Mucosa of stomach (tissue), 1 donor: ENCODE measurements around the gene STAT2.

Source experiments
- H3K27me3 ChIP-seq: one replicate; pipeline ENCODE4 v1.7.0; 2013; ENCODE audit warnings: mild to moderate bottlenecking, low read length; ENCODE audit not compliant: control insufficient read depth, insufficient read depth
- H3K36me3 ChIP-seq: one replicate; pipeline ENCODE4 v1.7.0; 2013; ENCODE audit warnings: low read length; ENCODE audit not compliant: control insufficient read depth, insufficient read depth
- H3K4me1 ChIP-seq: one replicate; pipeline ENCODE4 v1.7.0; 2013; ENCODE audit warnings: mild to moderate bottlenecking, low read length; ENCODE audit not compliant: control insufficient read depth, insufficient read depth
- H3K4me3 ChIP-seq: one replicate; pipeline ENCODE4 v1.7.0; 2013; ENCODE audit warnings: low read length
- H3K9ac ChIP-seq: one replicate; pipeline ENCODE4 v1.7.0; 2013; ENCODE audit warnings: mild to moderate bottlenecking, low read length, moderate library complexity
- H3K9me3 ChIP-seq: one replicate; pipeline ENCODE4 v1.7.0; 2013; ENCODE audit warnings: mild to moderate bottlenecking, low read length, moderate library complexity; ENCODE audit not compliant: control insufficient read depth
- donor health status: Pancreatic carcinoma.

Gene STAT2

DNA sequence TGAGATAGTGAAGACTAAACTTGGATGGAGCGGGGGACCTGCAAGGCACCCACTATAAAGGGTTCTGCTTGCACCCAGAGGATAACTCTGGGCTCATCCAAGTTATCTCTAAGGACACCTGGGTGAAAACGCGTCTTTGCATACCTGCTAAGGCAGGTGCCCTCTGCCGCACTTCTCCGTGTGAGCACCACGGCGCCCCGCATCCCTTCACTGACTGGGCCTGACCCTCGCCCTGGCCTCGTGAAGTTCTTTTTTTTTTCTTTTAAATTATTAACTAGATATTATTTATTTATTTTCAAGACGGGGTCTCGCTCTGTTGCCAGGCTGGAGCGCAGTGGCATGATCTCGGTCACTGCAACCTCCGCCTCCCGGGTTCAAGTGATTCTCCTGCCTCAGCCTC lies 22.7 kb upstream of the STAT2 start:
- Histone ChIP-seq H3K4me3 (no peak overlapping the region), H3K36me3 (no peaks in the 10 kb centered on the region), H3K27me3 (no peaks in the 10 kb centered on the region), H3K9ac (no peak overlapping the region), H3K4me1 (no peaks in the 10 kb centered on the region), H3K9me3 (no peaks in the 10 kb centered on the region)

- H3K9ac ChIP-seq: no peak overlapping the region
- no peaks in the 10 kb centered on the region for H3K36me3 ChIP-seq
- H3K27me3 ChIP-seq: no peaks in the 10 kb centered on the region
- H3K9me3 ChIP-seq: no peaks in the 10 kb centered on the region
- no peak overlapping the region for H3K4me3 ChIP-seq
- H3K4me1 ChIP-seq: no peaks in the 10 kb centered on the region
These were observed 18.0 kb upstream of the STAT2 start for GRCh38 chr12:56377989-56378316.

DNA sequence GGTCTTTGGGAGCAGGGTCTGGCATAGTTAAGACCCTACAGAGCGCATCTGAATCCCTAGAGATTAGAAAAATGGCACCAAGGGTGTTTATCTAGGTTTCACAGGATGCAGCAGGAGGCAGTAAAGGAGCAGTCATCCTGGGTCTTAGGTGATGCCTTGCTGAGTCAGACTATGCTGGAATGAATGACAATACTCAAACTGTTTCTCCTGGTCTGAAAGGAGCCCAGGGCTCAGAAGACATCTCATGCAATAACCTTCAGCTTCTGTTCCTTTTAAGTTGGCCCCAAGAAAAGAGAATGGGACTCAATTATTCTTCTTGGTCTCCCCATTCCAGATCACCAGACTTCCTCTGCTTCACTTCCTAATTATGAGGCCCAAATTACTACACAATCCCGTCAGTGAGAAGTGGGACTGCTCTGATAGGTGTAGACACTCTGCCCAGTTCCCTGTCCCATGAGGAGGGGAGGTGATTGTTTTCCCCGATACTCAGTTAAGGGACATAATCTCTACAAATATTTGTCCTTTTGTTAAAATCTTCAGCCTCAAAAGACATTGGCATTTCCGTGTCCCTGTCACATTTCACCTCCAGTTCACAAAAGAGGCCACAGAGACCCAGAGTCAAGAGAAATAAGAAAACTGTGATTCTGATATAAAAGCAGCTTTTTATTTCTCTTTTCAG lies 17.5 kb upstream of the STAT2 start:
- Histone ChIP-seq H3K9me3 (no peaks in the 10 kb centered on the region), H3K4me1 (no peaks in the 10 kb centered on the region), H3K9ac (no peak overlapping the region), H3K27me3 (no peaks in the 10 kb centered on the region), H3K36me3 (no peaks in the 10 kb centered on the region), H3K4me3 (no peak overlapping the region)

GRCh38 chr12:56375598-56376434 lies 15.9 kb upstream of the STAT2 start:
- Histone ChIP-seq H3K27me3 (no peaks in the 10 kb centered on the region), H3K36me3 (no peaks in the 10 kb centered on the region), H3K4me1 (no peaks in the 10 kb centered on the region), H3K9me3 (no peaks in the 10 kb centered on the region), H3K9ac (no peak overlapping the region), H3K4me3 (no peak overlapping the region)

- no peaks in the 10 kb centered on the region for H3K27me3 ChIP-seq
- H3K36me3 ChIP-seq: no peaks in the 10 kb centered on the region
- H3K4me1 ChIP-seq: no peaks in the 10 kb centered on the region
- H3K9ac ChIP-seq: no peak overlapping the region
- H3K9me3 ChIP-seq: no peaks in the 10 kb centered on the region
- no peak overlapping the region for H3K4me3 ChIP-seq
These were observed 15.1 kb upstream of the STAT2 start for GRCh38 chr12:56374726-56375597.

- H3K36me3 ChIP-seq: no peaks in the 10 kb centered on the region
- no peaks in the 10 kb centered on the region for H3K4me1 ChIP-seq
- H3K9me3 ChIP-seq: no peaks in the 10 kb centered on the region
- no peak overlapping the region for H3K4me3 ChIP-seq
- no peaks in the 10 kb centered on the region for H3K27me3 ChIP-seq
- no peak overlapping the region for H3K9ac ChIP-seq
These were observed 13.6 kb upstream of the STAT2 start for GRCh38 chr12:56373515-56373914.

DNA sequence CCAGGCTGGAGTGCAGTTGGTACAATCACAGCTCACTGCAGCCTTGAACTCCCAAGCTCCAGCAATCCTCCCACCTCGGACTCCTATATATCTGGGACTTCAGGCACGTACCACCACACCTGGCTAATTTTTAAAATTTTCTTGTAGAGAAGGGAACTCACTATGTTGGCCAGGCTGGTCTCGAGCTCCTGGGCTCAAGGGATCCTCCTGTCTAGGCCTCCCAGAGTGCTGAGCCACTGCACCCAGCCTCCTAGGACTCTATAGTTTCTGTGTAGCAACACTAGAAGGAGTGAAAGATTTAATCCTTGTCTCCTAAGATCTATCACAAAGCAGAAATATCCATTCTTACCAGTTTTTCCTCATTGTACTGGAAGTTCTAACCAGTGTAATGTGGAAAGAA lies 7.0 kb upstream of the STAT2 start:
- H3K9me3 ChIP-seq: no peaks in the 10 kb centered on the region
- no peak overlapping the region for H3K4me3 ChIP-seq
- no peaks in the 10 kb centered on the region for H3K36me3 ChIP-seq
- no peaks in the 10 kb centered on the region for H3K27me3 ChIP-seq
- no peak overlapping the region for H3K9ac ChIP-seq
- no peaks in the 10 kb centered on the region for H3K4me1 ChIP-seq

- Histone ChIP-seq H3K4me1 (peaks cover 12% of the 10 kb centered on the region), H3K9me3 (no peaks in the 10 kb centered on the region), H3K36me3 (no peaks in the 10 kb centered on the region), H3K9ac (no peak within 1 kb of the TSS), H3K4me3 (no peak within 1 kb of the TSS), H3K27me3 (no peaks in the 10 kb centered on the region)
These were observed 2.5 kb upstream of the STAT2 start, which contains the start of gene APOF for GRCh38 chr12:56362130-56363059. APOF (minus strand) TSS chr12:56362857; CDS start chr12:56362745, 112 bp downstream.

GRCh38 chr12:56361487-56362129 lies 1.7 kb upstream of the STAT2 start:
- no peak overlapping the region for H3K4me3 ChIP-seq
- H3K9ac ChIP-seq: no peak overlapping the region
- peaks cover 12% of the 10 kb centered on the region for H3K4me1 ChIP-seq
- H3K27me3 ChIP-seq: no peaks in the 10 kb centered on the region
- H3K36me3 ChIP-seq: no peaks in the 10 kb centered on the region
- H3K9me3 ChIP-seq: no peaks in the 10 kb centered on the region

DNA sequence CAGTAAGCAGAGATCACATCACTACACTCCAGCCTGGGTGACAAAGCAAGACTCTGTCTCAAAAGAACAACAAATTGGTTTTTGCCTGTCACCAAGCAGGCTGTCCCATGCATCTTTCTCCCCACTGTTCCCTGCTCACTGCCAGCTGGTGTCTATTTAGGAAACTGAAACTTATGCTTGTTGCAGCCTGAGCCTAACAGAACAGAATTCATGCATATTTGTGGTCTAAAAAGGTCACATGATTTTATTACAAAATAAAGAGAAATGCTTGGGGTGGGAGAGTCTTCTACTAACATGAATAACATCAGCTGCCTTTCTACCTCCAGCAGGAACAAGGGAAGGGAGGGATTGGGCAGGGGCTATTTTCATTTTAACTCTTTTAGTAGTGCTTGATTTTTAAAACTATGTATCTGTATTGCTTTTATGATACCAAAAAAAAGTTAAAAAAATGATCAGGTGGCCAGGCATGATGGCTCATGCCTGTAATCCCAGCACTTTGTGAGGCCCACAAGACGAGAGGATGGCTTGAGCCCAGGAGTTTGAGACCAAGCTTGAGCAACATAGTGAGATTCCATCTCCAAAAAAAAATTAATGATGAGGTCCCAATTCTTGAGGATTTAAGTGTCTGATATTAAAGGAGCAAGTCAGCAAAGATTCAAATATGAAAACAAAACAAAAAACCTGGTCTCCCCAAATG lies 923 bp downstream of the STAT2 start:
- H3K9me3 ChIP-seq: no peaks in the 10 kb centered on the region
- peak overlapping the region; percentile 81 for H3K4me3 ChIP-seq
- H3K9ac ChIP-seq: peak overlapping the region; percentile 94

More for the DNA sequence above, 923 bp downstream of the STAT2 start:
- H3K27me3 ChIP-seq: no peaks in the 10 kb centered on the region
- H3K36me3 ChIP-seq: peaks cover 13% of the 10 kb centered on the region
- H3K4me1 ChIP-seq: peaks cover 12% of the 10 kb centered on the region
